ENCODE data around the gene PMCH.
"Not testable (repeated sequence)": the region's sequence is repeated elsewhere in the genome, so short reads cannot be mapped to it uniquely, and the experiment has no call there.

Gene PMCH

GRCh38 chr12:102147062-102147587 is 50.5 kb downstream of the PMCH start:
- H3K27ac ChIP-seq (ENCODE audit: low read length); H3K36me3 ChIP-seq (ENCODE audit: control insufficient read depth, insufficient read depth, low read length); DNase-seq (ENCODE audit: low read depth, low spot score); H3K4me1 ChIP-seq (ENCODE audit: control insufficient read depth, insufficient read depth, low read length); H3K9me3 ChIP-seq (ENCODE audit: control insufficient read depth, insufficient read depth, low read length); H3K4me3 ChIP-seq (ENCODE audit: low read length); H3K27me3 ChIP-seq (ENCODE audit: control insufficient read depth, insufficient read depth, low read length): not testable (repeated sequence)
- no CpG with 5 or more reads among the region's 4 CpGs for WGBS (ENCODE audit: insufficient coverage, insufficient read length)
